ENCODE results near the gene GPR148.

The GPR148 gene

GRCh38 chr2:130768191-130768855, 39.5 kb downstream of the GPR148 start:
- in situ Hi-C loops (cut with HindIII; ENCODE audit: low sequenced_read_pairs) = no loop called here

GRCh38 chr2:130769343-130769907, 40.6 kb downstream of the GPR148 start:
- in situ Hi-C loops (cut with HindIII; ENCODE audit: low sequenced_read_pairs) = no loop called here

- in situ Hi-C loops (cut with HindIII; ENCODE audit: low sequenced_read_pairs) = no loop called here
Measured at GRCh38 chr2:130776550-130776949, 47.7 kb downstream of the GPR148 start.

GRCh38 chr2:130778781-130779180, 49.9 kb downstream of the GPR148 start:
- in situ Hi-C loops (cut with HindIII; ENCODE audit: low sequenced_read_pairs) = no loop called here
